Endodermal cell (in vitro differentiated cells): Measurements from ENCODE around the gene NADSYN1. TPM values are rescaled to one million over a fixed set of nuclear protein-coding genes. Genes with fewer than 3 reads are reported as not detected.

Experiments used
- DNase-seq: peaks from one replicate; pipeline ENCODE4 v3.0.0-alpha.2; 2017
- H3K27ac ChIP-seq: 2 replicates; pipeline ENCODE4 v1.5.1; 2013; ENCODE audit warnings: mild to moderate bottlenecking, low read depth, low read length, moderate library complexity
- H3K27me3 ChIP-seq: 2 replicates; pipeline ENCODE4 v1.6.1; 2013; ENCODE audit warnings: mild to moderate bottlenecking, low read length, moderate library complexity; ENCODE audit not compliant: insufficient read depth, control insufficient read depth, poor library complexity, severe bottlenecking
- H3K36me3 ChIP-seq: 2 replicates; pipeline ENCODE4 v1.7.0; 2013; ENCODE audit warnings: mild to moderate bottlenecking, low read length, moderate library complexity; ENCODE audit not compliant: control insufficient read depth, insufficient read depth
- H3K4me1 ChIP-seq: one replicate; pipeline ENCODE4 v1.7.0; 2013; ENCODE audit warnings: low read length; ENCODE audit not compliant: control insufficient read depth, insufficient read depth
- H3K4me3 ChIP-seq: 2 replicates; pipeline ENCODE4 v1.5.1; 2013; ENCODE audit warnings: mild to moderate bottlenecking, low read length, moderate library complexity
- H3K9ac ChIP-seq: 2 replicates; pipeline ENCODE4 v1.6.1; 2013; ENCODE audit warnings: mild to moderate bottlenecking, low read length, moderate library complexity; ENCODE audit not compliant: poor library complexity, severe bottlenecking; ENCODE audit errors: extremely low read depth
- H3K9me3 ChIP-seq: 2 replicates; pipeline ENCODE4 v1.6.1; 2013; ENCODE audit warnings: mild to moderate bottlenecking, low read length, moderate library complexity; ENCODE audit not compliant: control insufficient read depth
- H3K27ac Mint-ChIP-seq: 2 replicates; pipeline ENCODE4 v1.8.0; 2020; ENCODE audit warnings: mixed read lengths
- H3K27me3 Mint-ChIP-seq: 2 replicates; pipeline ENCODE4 v1.8.0; 2021; ENCODE audit warnings: mild to moderate bottlenecking, mixed read lengths; ENCODE audit not compliant: insufficient read depth
- H3K36me3 Mint-ChIP-seq: 2 replicates; pipeline ENCODE4 v1.8.0; 2020; ENCODE audit warnings: low read depth, mixed read lengths
- H3K4me1 Mint-ChIP-seq: 2 replicates; pipeline ENCODE4 v1.8.0; 2020; ENCODE audit warnings: mixed read lengths
- H3K4me3 Mint-ChIP-seq: 2 replicates; pipeline ENCODE4 v1.8.0; 2020; ENCODE audit warnings: mild to moderate bottlenecking, moderate library complexity, mixed read lengths
- H3K9me3 Mint-ChIP-seq: 2 replicates; pipeline ENCODE4 v1.8.0; 2020; ENCODE audit warnings: mild to moderate bottlenecking, mixed read lengths
- CTCF ChIP-seq: fragments of 200-600 bp; sonication (generic); conservative IDR thresholded peaks from 2 replicates; pipeline ENCODE4 v1.5.0; 2021; ENCODE audit warnings: antibody characterized with exemption, mild to moderate bottlenecking
- WGBS, 2 experiments: methylation state at CpG; one replicate each; pipeline versions ENCODE4 v1.1.5 to v1.1.7; 2013; ENCODE audit warnings: missing lambda C conversion rate in 2 of 2, mixed read lengths in 1 of 2; ENCODE audit not compliant: insufficient coverage in 1 of 2, insufficient read length in 1 of 2; 5-methylcytosine and 5-hydroxymethylcytosine counted together
- total RNA-seq, 2 donors: library from RNA; stranded (reverse); fragmentation: NEBNext Ultra II Directional in 1 of 2; extraction: Animal tissue kit (Norgen Biotek cat#: 25700) in 1 of 2; gene quantifications; 2 replicates in 1 of 2; 3 replicates in 1 of 2; pipeline ENCODE4 v1.2.1, GENCODE V29; 2021

The NADSYN1 gene
- total RNA-seq, 2 donors from 2014 or later, result 51.9 to 61.6 TPM

GRCh38 chr11:71498091-71498490 lies 45.1 kb downstream of the NADSYN1 start:
- no peaks in the 10 kb centered on the region for H3K9me3 ChIP-seq
- no peak overlapping the region for H3K27ac ChIP-seq
- TF ChIP-seq CTCF, result no peak
- peaks cover 44% of the 10 kb centered on the region for H3K36me3 ChIP-seq
- no peak overlapping the region for H3K27ac Mint-ChIP-seq
- H3K27me3 ChIP-seq, result no peaks in the 10 kb centered on the region
- no peaks in the 10 kb centered on the region for H3K4me1 Mint-ChIP-seq
- H3K9ac ChIP-seq, result no peak overlapping the region
- no peaks in the 10 kb centered on the region for H3K4me1 ChIP-seq
- H3K4me3 Mint-ChIP-seq, result no peak overlapping the region
- DNase-seq, result no peak
- no peaks in the 10 kb centered on the region for H3K27me3 Mint-ChIP-seq
- WGBS, 2 experiments, result 92 to 95% methylated on average over 13 to 19 of the region's 19 CpGs
- no peaks in the 10 kb centered on the region for H3K9me3 Mint-ChIP-seq
- H3K4me3 ChIP-seq, result no peak overlapping the region
- H3K36me3 Mint-ChIP-seq, result peaks cover 67% of the 10 kb centered on the region

GRCh38 chr11:71499125-71499524 lies 46.1 kb downstream of the NADSYN1 start:
- H3K9me3 Mint-ChIP-seq, result no peaks in the 10 kb centered on the region
- Histone ChIP-seq H3K9ac (no peak overlapping the region), H3K9me3 (no peaks in the 10 kb centered on the region), H3K4me3 (no peak overlapping the region), H3K4me1 (peaks cover 4% of the 10 kb centered on the region), H3K36me3 (peaks cover 40% of the 10 kb centered on the region), H3K27ac (no peak overlapping the region), H3K27me3 (no peaks in the 10 kb centered on the region)
- H3K36me3 Mint-ChIP-seq, result peaks cover 63% of the 10 kb centered on the region
- WGBS, 2 experiments, result 97 to 98% methylated on average over 9 to 13 of the region's 13 CpGs
- no peak overlapping the region for H3K4me3 Mint-ChIP-seq
- no peak for TF ChIP-seq CTCF
- peaks cover 3% of the 10 kb centered on the region for H3K4me1 Mint-ChIP-seq
- H3K27me3 Mint-ChIP-seq, result no peaks in the 10 kb centered on the region
- DNase-seq, result no peak
- no peak overlapping the region for H3K27ac Mint-ChIP-seq

- no peak overlapping the region for H3K4me3 Mint-ChIP-seq
- H3K4me3 ChIP-seq, result no peak overlapping the region
- H3K9ac ChIP-seq, result no peak overlapping the region
- H3K4me1 Mint-ChIP-seq, result peaks cover 7% of the 10 kb centered on the region
- peaks cover 42% of the 10 kb centered on the region for H3K36me3 ChIP-seq
- H3K36me3 Mint-ChIP-seq, result peaks cover 59% of the 10 kb centered on the region
- H3K9me3 Mint-ChIP-seq, result no peaks in the 10 kb centered on the region
- H3K27ac Mint-ChIP-seq, result no peak overlapping the region
- H3K27ac ChIP-seq, result no peak overlapping the region
- WGBS, 2 experiments, result 95 to 100% methylated on average over 3 to 6 of the region's 6 CpGs
- H3K4me1 ChIP-seq, result peaks cover 8% of the 10 kb centered on the region
- no peak for TF ChIP-seq CTCF
- H3K27me3 ChIP-seq, result no peaks in the 10 kb centered on the region
- no peak for DNase-seq
- H3K27me3 Mint-ChIP-seq, result no peaks in the 10 kb centered on the region
- H3K9me3 ChIP-seq, result no peaks in the 10 kb centered on the region
Measured at GRCh38 chr11:71499546-71499945, 46.5 kb downstream of the NADSYN1 start.
